ENCODE data around the gene CASP5. TPM values are rescaled to one million over a fixed set of nuclear protein-coding genes. Genes with fewer than 3 reads are reported as not detected.

Gene CASP5
- polyA plus RNA-seq, 1 donor (not counting 4 experiments of a cell fraction or from before 2014, with no cell fraction given), result not detected

- no peaks in the 10 kb centered on the region for H3K9me3 ChIP-seq (ENCODE audit: control insufficient read depth, low read depth, low read length)
- H3K27ac ChIP-seq (ENCODE audit: control insufficient read depth, insufficient read depth, low read length), result peak overlapping the region; percentile 95
- peak overlapping the region; percentile 83 for H3K9ac ChIP-seq (ENCODE audit: control insufficient read depth, extremely low read depth, insufficient read depth, low read length)
- no peaks in the 10 kb centered on the region for H4K20me1 ChIP-seq (ENCODE audit: control insufficient read depth, extremely low read depth, insufficient read depth, low read length)
- dilution Hi-C loops (cut with MboI; ENCODE audit: extremely low pct_ligation_motif_present, low sequenced_read_pairs), result no loop called here
- H2AFZ ChIP-seq (ENCODE audit: control insufficient read depth, low read length), result peak overlapping the region; percentile 92
- H3K4me2 ChIP-seq (ENCODE audit: control insufficient read depth, extremely low read depth, insufficient read depth, low read depth, low read length), result peak overlapping the region; percentile 91
- H3K79me2 ChIP-seq (ENCODE audit: control insufficient read depth, insufficient read depth, low read length), result peaks cover 24% of the 10 kb centered on the region
- H3K27me3 ChIP-seq (ENCODE audit: control insufficient read depth, extremely low read depth, insufficient read depth, low read length), result no peaks in the 10 kb centered on the region
- H3K36me3 ChIP-seq (ENCODE audit: control insufficient read depth in 2 of 2, extremely low read depth in 1 of 2, insufficient read depth in 2 of 2, low read length in 2 of 2), result no peaks in the 10 kb centered on the region
- FAIRE-seq (no peak), DNase-seq (ENCODE audit: low read depth, low spot score) (no peak)
- peak overlapping the region; percentile 52 to 85 (median 72) for H3K4me3 ChIP-seq (ENCODE audit: control insufficient read depth in 2 of 3, extremely low read depth in 1 of 3, insufficient read depth in 2 of 3, low read depth in 1 of 3, low read length in 3 of 3)
- no peaks in the 10 kb centered on the region for H3K9me1 ChIP-seq (ENCODE audit: control insufficient read depth, extremely low read depth, insufficient read depth, low read length)
- TF ChIP-seq EZH2 (IDR thresholded peaks at IDR 0.05; ENCODE audit: low read length) (no peak), CTCF (optimal IDR thresholded peaks at IDR 0.05 in 1 of 3, IDR thresholded peaks at IDR 0.05 in 1 of 3, conservative IDR thresholded peaks at IDR 0.05 in 1 of 3; ENCODE audit: extremely low read depth in 1 of 3, insufficient read depth in 2 of 3, low read length in 3 of 3) (no peak)
- peaks cover 18% of the 10 kb centered on the region for H3K4me1 ChIP-seq (ENCODE audit: control insufficient read depth, extremely low read depth, insufficient read depth, low read length)
Observed at GRCh38 chr11:104968856-104969776, 53.9 kb downstream of the CASP5 start.

- FAIRE-seq, result peak; percentile 55
Observed at GRCh38 chr11:104968355-104968855, 54.6 kb downstream of the CASP5 start, which contains the start of gene CASP4. Gene CASP4, minus strand, starts transcription at chr11:104968574. Its CDS starts 49 bp downstream, at chr11:104968525.

More at GRCh38 chr11:104968355-104968855, 54.6 kb downstream of the CASP5 start, which contains the start of gene CASP4:
- peak within 1 kb of the TSS; percentile 91 for H3K4me2 ChIP-seq (ENCODE audit: control insufficient read depth, extremely low read depth, insufficient read depth, low read depth, low read length)
- H4K20me1 ChIP-seq (ENCODE audit: control insufficient read depth, extremely low read depth, insufficient read depth, low read length), result no peaks in the 10 kb centered on the region
- H2AFZ ChIP-seq (ENCODE audit: control insufficient read depth, low read length), result peak within 1 kb of the TSS; percentile 92
- H3K4me3 ChIP-seq (ENCODE audit: control insufficient read depth in 2 of 3, extremely low read depth in 1 of 3, insufficient read depth in 2 of 3, low read depth in 1 of 3, low read length in 3 of 3), result peak within 1 kb of the TSS; percentile 52 to 85 (median 72)
- peaks cover 18% of the 10 kb centered on the region for H3K4me1 ChIP-seq (ENCODE audit: control insufficient read depth, extremely low read depth, insufficient read depth, low read length)
- dilution Hi-C loops (cut with MboI; ENCODE audit: extremely low pct_ligation_motif_present, low sequenced_read_pairs), result no loop called here
- no peak for TF ChIP-seq CTCF (optimal IDR thresholded peaks at IDR 0.05 in 1 of 3, IDR thresholded peaks at IDR 0.05 in 1 of 3, conservative IDR thresholded peaks at IDR 0.05 in 1 of 3; ENCODE audit: extremely low read depth in 1 of 3, insufficient read depth in 2 of 3, low read length in 3 of 3)
- TF ChIP-seq EZH2 (IDR thresholded peaks at IDR 0.05; ENCODE audit: low read length), result no peak
- peak within 1 kb of the TSS; percentile 83 for H3K9ac ChIP-seq (ENCODE audit: control insufficient read depth, extremely low read depth, insufficient read depth, low read length)
- peak within 1 kb of the TSS; percentile 95 for H3K27ac ChIP-seq (ENCODE audit: control insufficient read depth, insufficient read depth, low read length)
- DNase-seq (ENCODE audit: low read depth, low spot score), result peak; percentile 1
- no peaks in the 10 kb centered on the region for H3K9me3 ChIP-seq (ENCODE audit: control insufficient read depth, low read depth, low read length)
- peaks cover 0 to 2% of the 10 kb centered on the region in 2 experiments for H3K36me3 ChIP-seq (ENCODE audit: control insufficient read depth in 2 of 2, extremely low read depth in 1 of 2, insufficient read depth in 2 of 2, low read length in 2 of 2)
- peaks cover 28% of the 10 kb centered on the region for H3K79me2 ChIP-seq (ENCODE audit: control insufficient read depth, insufficient read depth, low read length)
- H3K9me1 ChIP-seq (ENCODE audit: control insufficient read depth, extremely low read depth, insufficient read depth, low read length), result no peaks in the 10 kb centered on the region
- H3K27me3 ChIP-seq (ENCODE audit: control insufficient read depth, extremely low read depth, insufficient read depth, low read length), result no peaks in the 10 kb centered on the region

All from keratinocyte (primary cell).